Breast epithelium (tissue), 3 donors: ENCODE measurements around the gene AMBN.

ENCODE experiments used
- CTCF ChIP-seq, 3 donors: fragments of 450-650 bp; IDR thresholded peaks; one replicate each; pipeline ENCODE4 v1.5.1; 2016 to 2017; ENCODE audit warnings: antibody characterized with exemption in 3 of 3, mild to moderate bottlenecking in 3 of 3, moderate library complexity in 3 of 3
- POLR2A ChIP-seq: fragments of 450-650 bp; IDR thresholded peaks from one replicate; pipeline ENCODE4 v1.6.1; 2016; ENCODE audit warnings: antibody characterized with exemption, mild to moderate bottlenecking, moderate library complexity

GRCh38 chr4:70586841-70587240 lies 5.2 kb upstream of the AMBN start:
- TF ChIP-seq CTCF (IDR thresholded peaks at IDR 0.05), result no peak
- no peak for TF ChIP-seq POLR2A
